HFFc6 (cell line): ENCODE data around the gene ADAR. TPM values are rescaled to one million over a fixed set of nuclear protein-coding genes. Genes with fewer than 3 reads are reported as not detected.

Source experiments
- DNase-seq: peaks from one replicate; pipeline ENCODE4 v3.0.0-alpha.2; 2018
- H3K27ac Mint-ChIP-seq: 2 replicates; pipeline ENCODE4 v1.8.0; 2020; ENCODE audit warnings: mild to moderate bottlenecking, mixed read lengths
- H3K27me3 Mint-ChIP-seq: 2 replicates; pipeline ENCODE4 v1.8.0; 2021; ENCODE audit warnings: mild to moderate bottlenecking, moderate library complexity, mixed read lengths; ENCODE audit not compliant: insufficient read depth
- H3K36me3 Mint-ChIP-seq: 2 replicates; pipeline ENCODE4 v1.8.0; 2021; ENCODE audit warnings: low read depth, mixed read lengths
- H3K4me1 Mint-ChIP-seq: 2 replicates; pipeline ENCODE4 v1.8.0; 2020; ENCODE audit warnings: low read depth, mixed read lengths
- H3K4me3 Mint-ChIP-seq: 2 replicates; pipeline ENCODE4 v1.8.0; 2020; ENCODE audit warnings: mild to moderate bottlenecking, moderate library complexity, mixed read lengths
- H3K9me3 Mint-ChIP-seq: 2 replicates; pipeline ENCODE4 v1.8.0; 2020; ENCODE audit warnings: mild to moderate bottlenecking, mixed read lengths
- CTCF ChIP-seq: fragments of 200-600 bp; sonication (generic); IDR thresholded peaks from 2 replicates; pipeline ENCODE4 v1.5.0; 2021; ENCODE audit warnings: antibody characterized with exemption, mild to moderate bottlenecking
- total RNA-seq, 6 experiments: library from RNA; stranded (reverse); fragmentation: NEBNext Ultra II Directional; extraction: Animal tissue kit (Norgen Biotek cat#: 25700); gene quantifications; 2 replicates in 1 of 6; 3 replicates in 5 of 6; pipeline ENCODE4 v1.2.3, GENCODE V29; 2021

Gene ADAR
- total RNA-seq, 6 experiments from 2014 or later = 122 to 136 (median 126) TPM

- peaks cover 28% of the 10 kb centered on the region for H3K4me1 Mint-ChIP-seq
- H3K36me3 Mint-ChIP-seq = peaks cover 31% of the 10 kb centered on the region
- no peak for TF ChIP-seq CTCF
- peaks cover 3% of the 10 kb centered on the region for H3K27me3 Mint-ChIP-seq
- H3K9me3 Mint-ChIP-seq = no peaks in the 10 kb centered on the region
- peak; percentile 99 for DNase-seq
- peak overlapping the region; percentile 96 for H3K4me3 Mint-ChIP-seq
- peak overlapping the region; percentile 98 for H3K27ac Mint-ChIP-seq
Measured at GRCh38 chr1:154558720-154559465, 49.1 kb downstream of the ADAR start.

- 0 out of 2 replicates have a peak, but pooled peaks cover 1% of the 10 kb centered on the region for H3K27me3 Mint-ChIP-seq
- peak within 1 kb of the TSS; percentile 96 for H3K4me3 Mint-ChIP-seq
- TF ChIP-seq CTCF = no peak
- H3K9me3 Mint-ChIP-seq = no peaks in the 10 kb centered on the region
- H3K36me3 Mint-ChIP-seq = peaks cover 39% of the 10 kb centered on the region
- H3K27ac Mint-ChIP-seq = peak within 1 kb of the TSS; percentile 98
- H3K4me1 Mint-ChIP-seq = peaks cover 36% of the 10 kb centered on the region
- no peak for DNase-seq
Measured at GRCh38 chr1:154557939-154558719, 49.9 kb downstream of the ADAR start, which contains the start of gene UBE2Q1. Gene UBE2Q1, minus strand, starts transcription at chr1:154558662. Its CDS starts 109 bp downstream, at chr1:154558553.

- peak overlapping the region; percentile 94 for H3K4me3 Mint-ChIP-seq
- no peak for TF ChIP-seq CTCF
- H3K27me3 Mint-ChIP-seq = no peaks in the 10 kb centered on the region
- H3K4me1 Mint-ChIP-seq = peaks cover 39% of the 10 kb centered on the region
- peaks cover 46% of the 10 kb centered on the region for H3K36me3 Mint-ChIP-seq
- H3K9me3 Mint-ChIP-seq = no peaks in the 10 kb centered on the region
- no peak for DNase-seq
- H3K27ac Mint-ChIP-seq = peak overlapping the region; percentile 87
Measured at GRCh38 chr1:154557248-154557938, 50.6 kb downstream of the ADAR start.

- Mint-ChIP-seq H3K4me1 (peaks cover 39% of the 10 kb centered on the region), H3K27ac (peak overlapping the region; percentile 53), H3K4me3 (peak overlapping the region; percentile 94), H3K36me3 (peaks cover 49% of the 10 kb centered on the region), H3K27me3 (no peaks in the 10 kb centered on the region), H3K9me3 (no peaks in the 10 kb centered on the region)
- TF ChIP-seq CTCF = no peak
- DNase-seq = peak; percentile 18
Measured at GRCh38 chr1:154556422-154556821, 51.6 kb downstream of the ADAR start.
